Common myeloid progenitor, CD34-positive (primary cell): Measurements from ENCODE around the gene TUFT1.
"Not testable (repeated sequence)": the region's sequence is repeated elsewhere in the genome, so short reads cannot be mapped to it uniquely, and the experiment has no call there.

Experiments
- CTCF ChIA-PET: fragments of 350-600 bp; sonication (Branson Sonifier 250); formaldehyde crosslinking; loops from one replicate; lab custom pipeline; 2021; ENCODE audit warnings: antibody characterized with exemption; lab: Charles Lee
- POLR2A ChIA-PET: fragments of 350-600 bp; sonication (Branson Sonifier 250); formaldehyde crosslinking; loops from one replicate; lab custom pipeline; 2021; ENCODE audit warnings: antibody characterized with exemption; lab: Charles Lee
- DNase-seq, 3 donors: peaks; one replicate each; pipeline versions ENCODE4 v3.0.0 to v3.0.0-alpha.2; 2013
- H3K27ac ChIP-seq, 2 experiments: 1 replicate in 1 of 2; 2 replicates in 1 of 2; pipeline ENCODE4 v1.7.0; 2013; ENCODE audit warnings: inconsistent platforms in 2 of 2, low read length in 2 of 2, mild to moderate bottlenecking in 2 of 2, low read depth in 1 of 2, moderate library complexity in 1 of 2; ENCODE audit not compliant: severe bottlenecking in 2 of 2, insufficient read depth in 1 of 2, poor library complexity in 1 of 2
- H3K27me3 ChIP-seq, 5 experiments: replicated peaks in 2 of 5; 1 replicate in 3 of 5; 2 replicates in 2 of 5; pipeline versions ENCODE4 v1.6.1 to v1.7.0; 2013; ENCODE audit warnings: low read length in 4 of 5, mild to moderate bottlenecking in 2 of 5, moderate library complexity in 2 of 5, inconsistent platforms in 1 of 5; ENCODE audit not compliant: insufficient read depth in 5 of 5, control insufficient read depth in 4 of 5
- H3K36me3 ChIP-seq, 4 experiments: 1 replicate in 2 of 4; 2 replicates in 2 of 4; pipeline versions ENCODE4 v1.6.1 to v1.7.0; 2013; ENCODE audit warnings: low read length in 3 of 4, control low read depth in 1 of 4, mild to moderate bottlenecking in 1 of 4; ENCODE audit not compliant: control insufficient read depth in 4 of 4, insufficient read depth in 4 of 4
- H3K4me1 ChIP-seq, 4 experiments: 1 replicate in 3 of 4; 2 replicates in 1 of 4; pipeline versions ENCODE4 v1.6.1 to v1.7.1; 2013; ENCODE audit warnings: low read length in 3 of 4, mild to moderate bottlenecking in 3 of 4, control low read depth in 1 of 4, inconsistent platforms in 1 of 4, moderate library complexity in 1 of 4; ENCODE audit not compliant: control insufficient read depth in 4 of 4, insufficient read depth in 4 of 4; ENCODE audit errors: control extremely low read depth in 1 of 4
- H3K4me3 ChIP-seq, 7 experiments: 1 replicate in 4 of 7; 2 replicates in 3 of 7; pipeline versions ENCODE4 v1.5.1 to v1.7.0; 2013; ENCODE audit warnings: mild to moderate bottlenecking in 7 of 7, low read length in 6 of 7, moderate library complexity in 6 of 7, inconsistent platforms in 2 of 7, low read depth in 2 of 7, control low read depth in 1 of 7; ENCODE audit not compliant: insufficient read depth in 4 of 7, control insufficient read depth in 1 of 7; ENCODE audit errors: extremely low read depth in 1 of 7
- H3K9me3 ChIP-seq, 5 experiments: 1 replicate in 4 of 5; 2 replicates in 1 of 5; pipeline versions ENCODE4 v1.6.1 to v1.7.1; 2013; ENCODE audit warnings: low read length in 4 of 5, mild to moderate bottlenecking in 2 of 5, inconsistent platforms in 1 of 5, low read depth in 1 of 5, moderate library complexity in 1 of 5; ENCODE audit not compliant: control insufficient read depth in 4 of 5, insufficient read depth in 2 of 5; ENCODE audit errors: control extremely low read depth in 1 of 5
- WGBS: methylation state at CpG from one replicate; pipeline ENCODE4 v1.1.5; 2013; ENCODE audit not compliant: insufficient coverage; 5-methylcytosine and 5-hydroxymethylcytosine counted together

The TUFT1 gene

GRCh38 chr1:151594143-151594625 lies 54.1 kb downstream of the TUFT1 start:
- peak; percentile 79 to 82 (median 81) for DNase-seq
- no peaks in the 10 kb centered on the region for H3K36me3 ChIP-seq
- WGBS: 11% methylated on average over 9 of the region's 12 CpGs
- no peak overlapping the region for H3K27ac ChIP-seq
- peaks cover 0 to 10% (median 5%) of the 10 kb centered on the region in 4 experiments for H3K4me1 ChIP-seq
- H3K4me3 ChIP-seq: peak overlapping the region in 5 of 7 experiments; percentile 49 to 71 (median 68)
- H3K27me3 ChIP-seq: no peaks in the 10 kb centered on the region
- CTCF ChIA-PET: interaction anchor here (0.6 to 2.7 kb wide), 24 partner anchors 9 to 290 kb away, joined by 3 to 8 read pairs (median 3); partner anchors contain the start of genes SNX27 and TUFT1
- POLR2A ChIA-PET: interaction anchor here (0.6 kb wide), 1 partner anchor 293 kb away, joined by 5 read pairs; no protein-coding TSS in a partner anchor
- peaks cover 0 to 8% (median 5%) of the 10 kb centered on the region in 5 experiments for H3K9me3 ChIP-seq

GRCh38 chr1:151596166-151596953 lies 56.3 kb downstream of the TUFT1 start:
- H3K27ac ChIP-seq: no peak overlapping the region
- WGBS: 94% methylated on average over 5 of the region's 5 CpGs
- DNase-seq: no peak
- no peak overlapping the region for H3K4me3 ChIP-seq
- no peaks in the 10 kb centered on the region for H3K27me3 ChIP-seq
- CTCF ChIA-PET: interaction anchor here (0.6 to 2.7 kb wide), 8 partner anchors 8 to 245 kb away, joined by 3 to 8 read pairs (median 3); no protein-coding TSS in a partner anchor
- H3K36me3 ChIP-seq: no peaks in the 10 kb centered on the region
- POLR2A ChIA-PET: interaction anchor here (0.6 to 1.1 kb wide), 2 partner anchors 10 to 77 kb away, joined by 3 read pairs; no protein-coding TSS in a partner anchor
- H3K9me3 ChIP-seq: peaks cover 0 to under 1% (median 0%) of the 10 kb centered on the region in 5 experiments
- peaks cover 0 to 10% (median 5%) of the 10 kb centered on the region in 4 experiments for H3K4me1 ChIP-seq

- WGBS: 100% methylated on average over 2 of the region's 5 CpGs
- H3K36me3 ChIP-seq, CTCF ChIA-PET, H3K27ac ChIP-seq, H3K27me3 ChIP-seq, H3K9me3 ChIP-seq, H3K4me1 ChIP-seq, H3K4me3 ChIP-seq, POLR2A ChIA-PET, DNase-seq: not testable (repeated sequence)
These were observed 62.4 kb downstream of the TUFT1 start for GRCh38 chr1:151602550-151602949.

- Histone ChIP-seq H3K4me3 (no peak overlapping the region), H3K27me3 (peaks cover 0 to 3% (median 2%) of the 10 kb centered on the region in 5 experiments), H3K27ac (no peak overlapping the region), H3K9me3 (no peaks in the 10 kb centered on the region), H3K4me1 (no peaks in the 10 kb centered on the region), H3K36me3 (no peaks in the 10 kb centered on the region)
- POLR2A ChIA-PET: interaction anchor here (0.7 kb wide), 1 partner anchor 12 kb away, joined by 4 read pairs; no protein-coding TSS in a partner anchor
- no peak for DNase-seq
- CTCF ChIA-PET: interaction anchor here (0.6 to 1.4 kb wide), 2 partner anchors 8 to 165 kb away, joined by 3 read pairs; no protein-coding TSS in a partner anchor
- no CpG with 5 or more reads among the region's 2 CpGs for WGBS
These were observed 64.2 kb downstream of the TUFT1 start for GRCh38 chr1:151604291-151604690.

- peak in 2 of 3 donors; percentile 11 to 32 for DNase-seq
- H3K27ac ChIP-seq: no peak overlapping the region
- peaks cover 0 to 2% (median 0%) of the 10 kb centered on the region in 4 experiments for H3K4me1 ChIP-seq
- H3K27me3 ChIP-seq: peaks cover 0 to 3% (median 2%) of the 10 kb centered on the region in 5 experiments
- POLR2A ChIA-PET: interaction anchor here (0.9 kb wide), 1 partner anchor 10 kb away, joined by 3 read pairs; no protein-coding TSS in a partner anchor
- H3K4me3 ChIP-seq: no peak overlapping the region
- H3K9me3 ChIP-seq: no peaks in the 10 kb centered on the region
- no peaks in the 10 kb centered on the region for H3K36me3 ChIP-seq
- CTCF ChIA-PET: interaction anchor here (0.7 to 1.5 kb wide), 2 partner anchors 11 to 53 kb away, joined by 3 to 4 read pairs; no protein-coding TSS in a partner anchor
These were observed 66.3 kb downstream of the TUFT1 start for GRCh38 chr1:151606384-151606783.

GRCh38 chr1:151606857-151607256 lies 66.7 kb downstream of the TUFT1 start:
- no peaks in the 10 kb centered on the region for H3K36me3 ChIP-seq
- no peak for DNase-seq
- peaks cover 0 to 3% (median 2%) of the 10 kb centered on the region in 5 experiments for H3K27me3 ChIP-seq
- H3K4me1 ChIP-seq: peaks cover 0 to 5% (median 0%) of the 10 kb centered on the region in 4 experiments
- WGBS: 97% methylated on average over 3 of the region's 3 CpGs
- H3K9me3 ChIP-seq: no peaks in the 10 kb centered on the region
- POLR2A ChIA-PET: no interaction called here
- H3K27ac ChIP-seq: no peak overlapping the region
- CTCF ChIA-PET: interaction anchor here (1.5 kb wide), 1 partner anchor 11 kb away, joined by 3 read pairs; no protein-coding TSS in a partner anchor
- H3K4me3 ChIP-seq: no peak overlapping the region
